PFSK-1 (cell line): Measurements from ENCODE around the gene DCBLD1.

Source experiments
- FOXP2 ChIP-seq: optimal IDR thresholded peaks from 2 replicates; pipeline ENCODE3; 2011; ENCODE audit warnings: borderline replicate concordance, control low read depth, inconsistent platforms; ENCODE audit not compliant: insufficient read depth; ENCODE audit errors: extremely low read length, extremely low read depth
- POLR2AphosphoS5 ChIP-seq: IDR thresholded peaks from 2 replicates; pipeline ENCODE4 v1.6.1; 2012; ENCODE audit warnings: low read depth, mild to moderate bottlenecking, control low read depth, low read length, moderate library complexity
- REST ChIP-seq, 2 experiments: IDR thresholded peaks; 2 replicates each; pipeline versions ENCODE4 v1.6.1 to v1.8.0; 2011 to 2012; ENCODE audit warnings: low read depth in 2 of 2, low read length in 2 of 2, control low read depth in 1 of 2, inconsistent platforms in 1 of 2, mild to moderate bottlenecking in 1 of 2, moderate library complexity in 1 of 2; ENCODE audit not compliant: insufficient read depth in 1 of 2
- SIN3A ChIP-seq: IDR thresholded peaks from 2 replicates; pipeline ENCODE4 v1.6.1; 2012; ENCODE audit warnings: mild to moderate bottlenecking, low read length, moderate library complexity, borderline replicate concordance; ENCODE audit not compliant: insufficient read depth
- TAF1 ChIP-seq: IDR thresholded peaks from 2 replicates; pipeline ENCODE4 v1.6.1; 2012; ENCODE audit warnings: low read length, control low read depth, borderline replicate concordance; ENCODE audit not compliant: insufficient read depth

The DCBLD1 gene

GRCh38 chr6:117446861-117447260, 35.6 kb upstream of the DCBLD1 start:
- no peak for TF ChIP-seq SIN3A
- no peak for TF ChIP-seq REST (IDR thresholded peaks at IDR 0.05; ENCODE audit: insufficient read depth in 1 of 2, low read depth in 2 of 2, low read length in 2 of 2)
- TF ChIP-seq FOXP2, result no peak
- TF ChIP-seq POLR2AphosphoS5, result no peak
- no peak for TF ChIP-seq TAF1

GRCh38 chr6:117448011-117448410, 34.5 kb upstream of the DCBLD1 start:
- TF ChIP-seq TAF1 (no peak), POLR2AphosphoS5 (no peak), SIN3A (no peak), REST (IDR thresholded peaks at IDR 0.05; ENCODE audit: insufficient read depth in 1 of 2, low read depth in 2 of 2, low read length in 2 of 2) (no peak), FOXP2 (no peak)

DNA sequence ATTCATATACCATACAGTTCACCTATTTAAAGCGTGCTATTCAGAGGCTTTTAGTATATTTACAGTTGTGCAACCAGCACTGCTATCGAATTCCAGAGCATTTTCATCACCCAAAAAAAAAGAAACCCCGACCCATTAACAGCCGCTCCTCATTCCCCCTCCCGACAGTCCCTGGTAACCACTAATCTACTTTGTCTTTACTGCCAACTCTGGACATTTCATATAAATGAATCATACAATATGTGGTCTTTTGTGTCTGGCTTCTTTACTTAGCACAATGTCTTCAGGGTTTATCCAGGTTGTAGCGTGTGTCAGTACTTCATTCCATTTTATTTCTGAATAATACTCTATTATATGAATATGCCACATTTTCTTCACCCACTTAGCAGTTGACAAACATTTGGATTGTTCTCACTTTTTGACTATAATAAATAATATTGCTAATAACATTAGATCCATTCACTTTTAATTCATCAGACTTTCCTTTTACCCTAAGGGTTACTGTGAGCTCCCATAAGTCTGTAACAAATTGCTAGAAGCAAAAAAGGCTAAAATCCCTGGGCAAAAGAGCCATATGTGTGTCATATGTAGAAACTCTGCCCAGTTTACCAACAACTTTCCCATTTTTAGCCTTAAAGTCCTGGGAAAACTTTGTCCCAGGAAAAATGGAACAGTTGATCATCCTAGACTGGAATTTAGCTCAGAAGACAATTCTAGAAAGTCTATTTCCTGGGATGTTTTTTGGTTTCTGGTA, 33.6 kb upstream of the DCBLD1 start:
- TF ChIP-seq TAF1, result no peak
- TF ChIP-seq POLR2AphosphoS5, result no peak
- no peak for TF ChIP-seq FOXP2
- no peak for TF ChIP-seq SIN3A
- TF ChIP-seq REST (IDR thresholded peaks at IDR 0.05; ENCODE audit: insufficient read depth in 1 of 2, low read depth in 2 of 2, low read length in 2 of 2), result no peak

DNA sequence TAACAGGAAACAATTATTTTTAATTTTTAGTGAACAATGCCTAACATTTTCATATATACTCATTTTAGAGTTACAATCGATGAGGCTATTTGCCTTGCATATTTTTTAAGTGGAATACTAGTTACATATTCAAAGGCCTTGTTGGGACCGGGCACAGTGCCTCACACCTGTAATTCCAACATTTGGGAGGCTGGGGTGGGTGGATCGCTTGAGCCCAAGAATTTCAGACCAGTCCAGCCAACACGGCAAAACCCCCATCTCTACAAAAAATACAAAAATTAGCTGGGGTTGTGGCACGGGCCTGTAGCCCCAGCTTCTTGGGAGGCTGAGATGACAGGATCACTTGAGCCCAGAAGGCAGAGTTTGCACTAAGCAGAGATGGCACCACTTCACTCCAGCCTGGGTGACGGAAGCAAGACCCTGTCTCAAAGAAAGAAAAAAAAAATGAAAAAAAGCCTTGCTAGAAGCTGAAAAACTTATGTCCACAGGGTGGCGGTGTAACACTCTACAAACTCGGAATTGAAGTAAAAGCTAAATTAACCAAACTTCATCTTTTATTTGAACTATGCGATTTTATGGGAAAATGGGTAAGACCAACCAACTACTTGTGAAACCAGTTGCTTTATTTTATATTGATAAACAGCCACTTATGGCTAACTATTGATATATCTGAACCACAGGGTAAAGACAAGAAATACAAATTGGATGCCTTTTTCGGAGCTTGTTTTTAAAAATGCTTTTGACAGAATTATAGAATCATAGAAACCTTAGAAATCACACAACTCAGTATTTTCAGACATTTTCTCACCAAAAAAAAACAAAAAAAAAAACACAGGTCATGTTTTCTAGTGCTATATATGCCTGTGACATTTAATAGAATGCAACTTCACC, 32.7 kb upstream of the DCBLD1 start:
- no peak for TF ChIP-seq SIN3A
- no peak for TF ChIP-seq FOXP2
- no peak for TF ChIP-seq POLR2AphosphoS5
- no peak for TF ChIP-seq REST (IDR thresholded peaks at IDR 0.05; ENCODE audit: insufficient read depth in 1 of 2, low read depth in 2 of 2, low read length in 2 of 2)
